ENCODE measurements around the gene PSMD1.

Gene PSMD1

DNA sequence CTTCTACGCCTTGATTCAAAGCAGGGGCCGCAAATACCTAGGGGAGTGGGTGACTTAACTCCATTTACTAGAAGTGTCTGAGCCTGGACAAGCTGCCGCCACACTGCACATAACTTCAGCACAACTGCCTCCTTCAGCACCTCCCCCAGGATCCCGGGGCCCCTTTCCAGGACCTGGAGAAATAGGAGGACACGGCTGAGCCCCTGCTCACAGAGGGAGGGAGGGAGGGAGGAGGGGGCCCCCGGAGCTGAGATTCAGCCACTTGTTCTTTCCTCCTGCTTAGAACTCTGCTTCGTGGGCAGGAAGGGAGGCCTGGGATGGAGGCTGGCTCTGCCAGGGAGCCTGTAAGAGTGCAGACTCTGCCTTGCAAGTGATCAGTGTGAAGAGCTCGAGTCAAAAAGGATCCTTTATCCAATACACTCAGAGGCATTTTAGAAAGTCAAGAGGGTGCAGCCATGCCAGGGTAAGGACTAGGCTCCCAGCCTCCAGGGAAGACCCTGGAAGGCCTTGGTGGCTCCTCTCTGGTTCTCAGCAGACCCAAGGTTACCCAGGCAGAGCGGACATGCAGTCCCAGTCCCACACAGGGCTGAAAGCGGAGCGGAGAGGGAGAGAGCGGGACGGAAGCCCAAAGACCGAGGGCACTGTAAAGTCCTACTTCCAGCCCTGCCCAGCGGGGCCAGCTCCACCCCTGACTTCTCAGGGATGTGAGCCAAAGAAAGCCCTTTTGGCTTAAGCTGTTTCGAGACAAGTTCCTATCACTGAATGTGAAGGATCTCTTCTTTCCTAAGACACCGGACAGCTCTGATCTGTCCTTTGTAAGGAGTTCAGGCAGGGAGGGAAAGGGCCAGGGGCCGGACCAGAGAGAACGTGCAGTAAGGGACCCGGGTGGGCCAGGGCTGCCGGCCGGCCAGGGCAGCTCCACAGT is 133.2 kb downstream of the PSMD1 start (continued):
- TF ChIP-seq GLIS3 (CRISPR knock-in tag; IDR thresholded peaks at IDR 0.05) (no peak), ZFP3 (CRISPR knock-in tag; IDR thresholded peaks at IDR 0.05) (no peak), ZNF70 (CRISPR knock-in tag; IDR thresholded peaks at IDR 0.05) (no peak), ESRRG (CRISPR knock-in tag; IDR thresholded peaks at IDR 0.05) (no peak), ZNF565 (CRISPR knock-in tag; conservative IDR thresholded peaks at IDR 0.05; ENCODE audit: low read depth) (no peak), ZNF8 (CRISPR knock-in tag; IDR thresholded peaks at IDR 0.05) (no peak), PPARA (CRISPR knock-in tag; IDR thresholded peaks at IDR 0.05; ENCODE audit: borderline replicate concordance) (no peak)
- TF ChIP-seq, protein P1, sequence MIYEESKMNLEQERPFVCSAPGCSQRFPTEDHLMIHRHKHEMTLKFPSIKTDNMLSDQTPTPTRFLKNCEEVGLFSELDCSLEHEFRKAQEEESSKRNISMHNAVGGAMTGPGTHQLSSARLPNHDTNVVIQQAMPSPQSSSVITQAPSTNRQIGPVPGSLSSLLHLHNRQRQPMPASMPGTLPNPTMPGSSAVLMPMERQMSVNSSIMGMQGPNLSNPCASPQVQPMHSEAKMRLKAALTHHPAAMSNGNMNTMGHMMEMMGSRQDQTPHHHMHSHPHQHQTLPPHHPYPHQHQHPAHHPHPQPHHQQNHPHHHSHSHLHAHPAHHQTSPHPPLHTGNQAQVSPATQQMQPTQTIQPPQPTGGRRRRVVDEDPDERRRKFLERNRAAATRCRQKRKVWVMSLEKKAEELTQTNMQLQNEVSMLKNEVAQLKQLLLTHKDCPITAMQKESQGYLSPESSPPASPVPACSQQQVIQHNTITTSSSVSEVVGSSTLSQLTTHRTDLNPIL (CRISPR knock-in tag; IDR thresholded peaks at IDR 0.05; ENCODE audit: low read depth): no peak

DNA sequence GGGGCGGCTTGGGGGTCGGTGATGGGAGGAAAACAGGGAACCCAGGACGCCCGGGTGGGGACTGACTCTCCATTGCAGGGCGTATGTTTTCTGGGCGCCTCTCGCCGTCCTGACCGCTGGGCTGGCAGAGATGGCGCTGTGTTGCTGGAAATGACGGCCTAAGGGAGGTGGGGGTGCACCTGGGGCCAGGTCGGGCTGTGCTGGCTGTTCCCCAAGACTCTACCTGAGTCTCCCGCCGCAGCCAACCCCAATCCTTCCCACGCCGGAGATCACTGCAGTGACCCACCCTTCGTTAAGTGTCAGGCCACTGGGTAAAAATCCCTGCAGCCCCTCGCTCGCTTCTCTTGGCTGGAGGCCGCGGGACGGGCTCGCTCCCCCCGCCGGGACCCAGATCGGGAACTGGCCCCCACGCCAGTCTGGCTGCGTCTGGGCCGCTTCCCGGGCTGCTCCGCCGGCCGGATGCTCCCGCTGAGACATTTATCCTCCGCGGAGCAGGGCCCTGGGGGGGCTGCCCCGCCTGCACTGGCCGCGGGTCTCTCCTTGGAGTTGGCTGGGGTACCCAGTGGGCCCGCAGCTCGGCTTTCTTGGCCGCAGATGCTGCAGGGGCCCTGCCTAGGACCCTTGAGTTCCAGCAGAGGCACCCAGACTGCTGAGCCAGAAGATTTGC is 134.0 kb downstream of the PSMD1 start:
- TF ChIP-seq TCF4 (CRISPR knock-in tag; IDR thresholded peaks at IDR 0.05; ENCODE audit: borderline replicate concordance): no peak
- no peak for TF ChIP-seq ESRRG (CRISPR knock-in tag; IDR thresholded peaks at IDR 0.05)
- TF ChIP-seq, protein P2, sequence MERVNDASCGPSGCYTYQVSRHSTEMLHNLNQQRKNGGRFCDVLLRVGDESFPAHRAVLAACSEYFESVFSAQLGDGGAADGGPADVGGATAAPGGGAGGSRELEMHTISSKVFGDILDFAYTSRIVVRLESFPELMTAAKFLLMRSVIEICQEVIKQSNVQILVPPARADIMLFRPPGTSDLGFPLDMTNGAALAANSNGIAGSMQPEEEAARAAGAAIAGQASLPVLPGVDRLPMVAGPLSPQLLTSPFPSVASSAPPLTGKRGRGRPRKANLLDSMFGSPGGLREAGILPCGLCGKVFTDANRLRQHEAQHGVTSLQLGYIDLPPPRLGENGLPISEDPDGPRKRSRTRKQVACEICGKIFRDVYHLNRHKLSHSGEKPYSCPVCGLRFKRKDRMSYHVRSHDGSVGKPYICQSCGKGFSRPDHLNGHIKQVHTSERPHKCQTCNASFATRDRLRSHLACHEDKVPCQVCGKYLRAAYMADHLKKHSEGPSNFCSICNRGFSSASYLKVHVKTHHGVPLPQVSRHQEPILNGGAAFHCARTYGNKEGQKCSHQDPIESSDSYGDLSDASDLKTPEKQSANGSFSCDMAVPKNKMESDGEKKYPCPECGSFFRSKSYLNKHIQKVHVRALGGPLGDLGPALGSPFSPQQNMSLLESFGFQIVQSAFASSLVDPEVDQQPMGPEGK (CRISPR knock-in tag; IDR thresholded peaks at IDR 0.05; ENCODE audit: borderline replicate concordance): no peak
- TF ChIP-seq ZNF70 (CRISPR knock-in tag; IDR thresholded peaks at IDR 0.05): no peak
- TF ChIP-seq, protein P3, sequence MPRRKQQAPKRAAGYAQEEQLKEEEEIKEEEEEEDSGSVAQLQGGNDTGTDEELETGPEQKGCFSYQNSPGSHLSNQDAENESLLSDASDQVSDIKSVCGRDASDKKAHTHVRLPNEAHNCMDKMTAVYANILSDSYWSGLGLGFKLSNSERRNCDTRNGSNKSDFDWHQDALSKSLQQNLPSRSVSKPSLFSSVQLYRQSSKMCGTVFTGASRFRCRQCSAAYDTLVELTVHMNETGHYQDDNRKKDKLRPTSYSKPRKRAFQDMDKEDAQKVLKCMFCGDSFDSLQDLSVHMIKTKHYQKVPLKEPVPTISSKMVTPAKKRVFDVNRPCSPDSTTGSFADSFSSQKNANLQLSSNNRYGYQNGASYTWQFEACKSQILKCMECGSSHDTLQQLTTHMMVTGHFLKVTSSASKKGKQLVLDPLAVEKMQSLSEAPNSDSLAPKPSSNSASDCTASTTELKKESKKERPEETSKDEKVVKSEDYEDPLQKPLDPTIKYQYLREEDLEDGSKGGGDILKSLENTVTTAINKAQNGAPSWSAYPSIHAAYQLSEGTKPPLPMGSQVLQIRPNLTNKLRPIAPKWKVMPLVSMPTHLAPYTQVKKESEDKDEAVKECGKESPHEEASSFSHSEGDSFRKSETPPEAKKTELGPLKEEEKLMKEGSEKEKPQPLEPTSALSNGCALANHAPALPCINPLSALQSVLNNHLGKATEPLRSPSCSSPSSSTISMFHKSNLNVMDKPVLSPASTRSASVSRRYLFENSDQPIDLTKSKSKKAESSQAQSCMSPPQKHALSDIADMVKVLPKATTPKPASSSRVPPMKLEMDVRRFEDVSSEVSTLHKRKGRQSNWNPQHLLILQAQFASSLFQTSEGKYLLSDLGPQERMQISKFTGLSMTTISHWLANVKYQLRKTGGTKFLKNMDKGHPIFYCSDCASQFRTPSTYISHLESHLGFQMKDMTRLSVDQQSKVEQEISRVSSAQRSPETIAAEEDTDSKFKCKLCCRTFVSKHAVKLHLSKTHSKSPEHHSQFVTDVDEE (CRISPR knock-in tag; IDR thresholded peaks at IDR 0.05): no peak
- TF ChIP-seq, protein P1 (CRISPR knock-in tag; IDR thresholded peaks at IDR 0.05; ENCODE audit: low read depth): no peak
- TF ChIP-seq ZC3H10 (CRISPR knock-in tag; IDR thresholded peaks at IDR 0.05): no peak
- no peak for TF ChIP-seq ZNF8 (CRISPR knock-in tag; IDR thresholded peaks at IDR 0.05)
- no peak for TF ChIP-seq GLIS3 (CRISPR knock-in tag; IDR thresholded peaks at IDR 0.05)
- no peak for TF ChIP-seq BACH2 (CRISPR knock-in tag; IDR thresholded peaks at IDR 0.05; ENCODE audit: borderline replicate concordance)
- TF ChIP-seq, protein P4, sequence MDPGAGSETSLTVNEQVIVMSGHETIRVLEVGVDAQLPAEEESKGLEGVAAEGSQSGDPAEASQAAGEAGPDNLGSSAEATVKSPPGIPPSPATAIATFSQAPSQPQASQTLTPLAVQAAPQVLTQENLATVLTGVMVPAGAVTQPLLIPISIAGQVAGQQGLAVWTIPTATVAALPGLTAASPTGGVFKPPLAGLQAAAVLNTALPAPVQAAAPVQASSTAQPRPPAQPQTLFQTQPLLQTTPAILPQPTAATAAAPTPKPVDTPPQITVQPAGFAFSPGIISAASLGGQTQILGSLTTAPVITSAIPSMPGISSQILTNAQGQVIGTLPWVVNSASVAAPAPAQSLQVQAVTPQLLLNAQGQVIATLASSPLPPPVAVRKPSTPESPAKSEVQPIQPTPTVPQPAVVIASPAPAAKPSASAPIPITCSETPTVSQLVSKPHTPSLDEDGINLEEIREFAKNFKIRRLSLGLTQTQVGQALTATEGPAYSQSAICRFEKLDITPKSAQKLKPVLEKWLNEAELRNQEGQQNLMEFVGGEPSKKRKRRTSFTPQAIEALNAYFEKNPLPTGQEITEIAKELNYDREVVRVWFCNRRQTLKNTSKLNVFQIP (CRISPR knock-in tag; IDR thresholded peaks at IDR 0.05; ENCODE audit: borderline replicate concordance, low read depth): no peak
- no peak for TF ChIP-seq ZNF565 (CRISPR knock-in tag; conservative IDR thresholded peaks at IDR 0.05; ENCODE audit: low read depth)
- TF ChIP-seq ZFP3 (CRISPR knock-in tag; IDR thresholded peaks at IDR 0.05): no peak
- TF ChIP-seq OSR1 (CRISPR knock-in tag; IDR thresholded peaks at IDR 0.05): no peak
- no peak for TF ChIP-seq ARNTL (CRISPR knock-in tag; IDR thresholded peaks at IDR 0.05; ENCODE audit: borderline replicate concordance, low read depth)
- TF ChIP-seq SNAI2 (CRISPR knock-in tag; IDR thresholded peaks at IDR 0.05): no peak

More for the DNA sequence above, 134.0 kb downstream of the PSMD1 start:
- ATAC-seq: no peak
